GM12891 (cell line): ENCODE data around the gene MYBPHL.

Source experiments
- POLR2A ChIP-seq: IDR thresholded peaks from 2 replicates; pipeline ENCODE4 v1.6.1; 2011; ENCODE audit warnings: low read depth, low read length, control low read depth
- POLR2AphosphoS5 ChIP-seq: IDR thresholded peaks from 2 replicates; pipeline ENCODE4 v1.6.1; 2011; ENCODE audit warnings: low read depth, low read length, control low read depth
- TAF1 ChIP-seq: IDR thresholded peaks from 2 replicates; pipeline ENCODE4 v1.6.1; 2011; ENCODE audit warnings: low read depth, low read length, control low read depth

- TF ChIP-seq POLR2A (no peak), POLR2AphosphoS5 (no peak), TAF1 (no peak)
Observed at GRCh38 chr1:109290137-109290536, 16.7 kb downstream of the MYBPHL start.
